ENCODE data around the gene MGLL.
A peak's percentile ranks its signal among the peaks of the same experiment; 100 is the strongest.

GRCh38 chr3:127676921-127677351 lies 145.4 kb downstream of the MGLL start:
- TF ChIP-seq POLR2AphosphoS5 (IDR thresholded peaks at IDR 0.05) (peak in 1 of 3 donors; percentile 49), POLR2A (IDR thresholded peaks at IDR 0.05) (no peak)
